NOMO-1 treated with dmso at 0.1 percent for 144 hours (cell line): ENCODE measurements around the gene PLEKHG7.
A peak's percentile ranks its signal among the peaks of the same experiment; 100 is the strongest.

ENCODE experiments used
- DNase-seq: peaks from one replicate; lab custom pipeline; 2025; ENCODE audit not compliant: unreplicated experiment; lab: John Stamatoyannopoulos, UW

PLEKHG7 gene

DNA sequence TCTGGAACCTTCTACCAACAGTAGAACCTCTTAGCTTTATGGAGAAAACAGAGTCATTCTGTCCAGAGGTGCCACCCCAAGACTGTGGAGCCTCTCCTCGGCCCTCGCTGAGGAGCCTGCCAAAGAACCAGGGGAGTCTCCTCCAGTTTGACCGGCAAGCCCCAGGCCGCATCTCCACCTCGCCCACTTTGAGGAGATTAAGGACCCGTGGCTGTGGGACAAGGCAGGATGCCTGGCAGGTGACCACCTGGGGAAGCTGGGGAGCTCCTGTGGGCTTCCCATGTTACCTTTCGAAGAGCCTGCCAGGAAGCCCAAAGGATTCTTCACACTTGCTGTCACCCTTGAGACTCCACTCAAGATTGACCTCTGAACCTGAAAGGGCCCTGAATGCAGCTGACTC is 3.8 kb downstream of the PLEKHG7 start:
- DNase-seq, result no peak

- DNase-seq, result no peak
Measured at GRCh38 chr12:92707926-92708325, 5.1 kb downstream of the PLEKHG7 start.

- DNase-seq, result no peak
Measured at GRCh38 chr12:92715625-92716024, 12.8 kb downstream of the PLEKHG7 start.

GRCh38 chr12:92717202-92717601 is 14.4 kb downstream of the PLEKHG7 start:
- peak; percentile 72 for DNase-seq

DNA sequence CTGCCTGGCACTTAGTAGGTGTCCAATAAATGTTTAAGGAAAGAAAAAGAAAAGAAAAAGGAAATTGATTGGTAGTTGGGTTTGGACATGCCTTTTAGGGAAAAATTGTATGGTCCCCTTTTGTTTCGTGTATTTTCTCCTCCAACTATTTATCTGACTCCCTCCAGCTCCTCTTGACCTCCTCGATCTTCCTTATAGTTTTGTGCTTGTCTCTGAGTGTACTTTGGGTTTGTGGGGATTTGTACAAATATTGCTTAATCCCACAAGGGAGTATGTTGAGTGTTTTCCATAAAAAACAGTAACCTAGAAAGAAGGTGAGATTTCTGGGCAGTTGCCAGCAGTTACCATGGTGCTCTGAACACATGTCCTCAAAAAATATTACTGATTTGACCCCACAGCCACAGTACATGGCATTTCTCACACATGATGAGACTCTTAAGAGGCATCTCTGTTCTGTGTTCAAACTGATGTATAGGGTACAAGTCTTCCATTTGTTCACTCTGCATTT is 15.7 kb downstream of the PLEKHG7 start:
- no peak for DNase-seq

DNA sequence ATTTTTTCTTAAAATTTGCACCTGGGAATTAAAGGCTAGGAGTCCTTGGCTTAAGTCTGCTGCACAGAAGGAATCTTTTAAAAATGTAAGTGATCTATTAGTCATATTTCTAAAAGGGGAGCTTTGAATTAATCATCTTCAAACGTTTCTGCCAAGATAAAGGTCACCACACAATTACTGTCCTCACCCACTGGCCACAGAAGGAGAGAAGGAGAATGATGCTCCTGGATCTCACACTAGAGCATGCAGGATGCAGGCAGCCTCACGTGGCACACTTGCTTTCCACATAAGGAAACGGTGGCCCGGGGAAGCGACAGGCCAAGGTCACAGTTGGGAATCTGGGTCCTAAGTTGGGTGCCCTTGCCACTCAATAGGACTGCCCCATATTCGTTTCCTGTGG is 16.9 kb downstream of the PLEKHG7 start:
- DNase-seq, result no peak

DNA sequence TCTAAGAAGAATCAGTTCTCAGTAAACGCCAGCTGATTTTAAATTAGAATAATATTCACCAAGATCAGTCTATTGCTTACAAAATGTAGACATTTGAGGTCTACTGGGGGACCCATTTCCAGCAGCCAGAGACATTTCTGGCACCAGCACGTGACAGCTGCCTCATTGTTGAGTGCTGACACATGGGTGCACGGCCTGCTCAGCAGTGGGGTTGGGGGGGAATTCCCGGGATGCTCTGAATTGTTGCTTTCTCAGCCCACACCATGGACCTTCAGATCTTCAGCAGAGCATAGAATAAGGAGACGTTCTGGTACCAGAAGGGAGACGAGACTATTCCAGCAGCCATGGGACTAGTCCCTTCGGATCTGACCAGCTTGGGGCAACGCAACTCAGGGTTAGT is 18.3 kb downstream of the PLEKHG7 start:
- no peak for DNase-seq

- DNase-seq, result no peak
Measured at GRCh38 chr12:92721656-92722055, 18.9 kb downstream of the PLEKHG7 start.

DNA sequence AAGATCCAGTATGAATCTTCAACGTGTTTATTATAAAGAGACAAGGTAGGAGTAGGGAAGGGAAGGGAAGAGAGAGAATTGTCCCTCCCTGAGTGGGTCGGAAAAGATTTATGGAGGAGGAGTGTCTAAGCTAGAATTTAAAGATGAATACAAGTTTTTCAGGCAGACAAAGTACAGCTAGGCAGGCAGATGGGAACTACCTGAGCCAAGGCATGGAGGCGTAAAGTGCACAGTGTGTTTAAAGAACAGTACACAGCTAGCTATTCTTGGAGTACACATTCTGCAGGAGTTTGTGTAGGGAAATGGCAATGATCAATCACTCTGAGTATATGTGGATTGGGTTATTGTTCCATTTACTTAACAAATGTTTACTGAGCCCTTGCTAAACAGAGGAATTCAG is 20.1 kb downstream of the PLEKHG7 start:
- DNase-seq, result no peak

DNA sequence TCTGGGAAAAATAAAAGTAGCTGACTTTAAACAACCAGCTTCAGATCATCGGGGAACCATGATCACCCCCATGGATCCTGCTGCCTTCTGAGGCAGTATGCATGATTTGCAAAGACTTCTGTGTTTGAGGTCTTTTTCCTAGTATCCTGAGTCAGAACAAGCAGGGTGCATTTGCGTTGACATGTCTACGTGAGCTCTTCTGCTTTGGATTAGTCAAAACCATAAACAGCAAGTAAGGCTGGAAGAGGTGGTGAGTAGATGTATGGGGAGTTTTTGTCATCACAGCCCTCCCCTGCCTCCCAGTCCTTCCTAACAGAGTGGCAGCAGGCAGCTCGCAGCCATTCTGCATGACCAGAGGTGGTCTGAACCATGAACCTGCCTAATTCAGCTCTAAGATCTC is 24.1 kb downstream of the PLEKHG7 start:
- DNase-seq, result no peak

GRCh38 chr12:92729773-92730305 is 27.1 kb downstream of the PLEKHG7 start:
- DNase-seq, result no peak

DNA sequence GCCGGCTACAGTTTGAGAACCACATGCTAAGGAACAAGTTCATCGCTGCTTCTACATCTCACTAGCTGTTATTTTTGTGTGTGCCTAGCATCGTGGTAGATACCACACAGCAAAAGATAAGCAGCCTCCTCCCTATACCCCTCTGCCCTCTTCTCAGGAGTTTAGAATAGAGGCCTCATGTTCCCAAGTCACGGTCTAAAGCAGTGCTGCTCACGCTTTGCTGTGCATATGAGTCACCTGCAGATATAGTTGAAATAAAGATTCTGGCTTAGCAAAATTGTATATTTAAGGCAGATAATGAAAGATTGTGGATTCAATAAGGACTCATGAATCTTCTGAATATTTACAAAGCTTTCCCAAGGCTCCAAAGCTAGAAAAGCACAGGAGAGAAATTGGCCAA is 28.0 kb downstream of the PLEKHG7 start:
- DNase-seq, result no peak

GRCh38 chr12:92732216-92732615 is 29.4 kb downstream of the PLEKHG7 start:
- no peak for DNase-seq

DNA sequence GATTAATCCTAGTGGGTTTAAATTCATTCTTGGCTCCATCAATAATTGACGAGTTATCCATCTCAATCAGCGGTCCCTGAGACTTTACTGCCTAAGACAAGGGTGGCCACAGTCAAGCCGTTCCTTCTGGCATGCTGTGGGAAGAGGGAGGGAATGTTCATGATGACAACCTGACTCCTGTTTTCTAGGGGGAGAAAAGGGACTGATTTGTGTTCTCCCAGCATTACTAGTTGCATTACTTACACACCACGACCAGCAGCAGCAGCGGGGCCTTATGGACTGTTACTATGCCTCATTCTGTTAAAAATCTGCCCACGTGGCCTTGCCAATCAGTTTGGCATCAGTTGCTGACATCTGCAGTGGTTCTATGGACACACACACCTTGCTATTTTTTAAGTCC is 29.9 kb downstream of the PLEKHG7 start:
- no peak for DNase-seq

DNA sequence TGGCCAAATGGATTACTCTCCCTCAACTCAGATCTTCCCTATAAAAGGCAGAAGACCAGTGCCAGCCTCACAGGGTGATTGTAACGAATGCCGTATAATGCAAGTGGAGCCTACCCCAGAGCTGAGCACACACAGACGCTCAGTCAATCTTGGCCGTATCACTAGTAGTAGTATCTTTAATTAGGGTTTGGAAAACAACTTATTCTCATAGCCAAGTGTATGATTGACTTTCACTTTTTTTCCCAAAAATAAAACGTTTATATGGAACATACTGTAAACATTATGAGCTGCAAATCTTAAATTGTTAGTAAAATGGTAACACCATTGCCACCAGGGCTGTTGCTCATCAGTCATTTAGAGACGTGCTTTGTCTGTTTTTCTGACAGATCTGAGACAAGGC is 30.4 kb downstream of the PLEKHG7 start:
- DNase-seq, result no peak

GRCh38 chr12:92733661-92734060 is 30.9 kb downstream of the PLEKHG7 start:
- no peak for DNase-seq

GRCh38 chr12:92735131-92735721 is 32.4 kb downstream of the PLEKHG7 start:
- DNase-seq, result no peak

DNA sequence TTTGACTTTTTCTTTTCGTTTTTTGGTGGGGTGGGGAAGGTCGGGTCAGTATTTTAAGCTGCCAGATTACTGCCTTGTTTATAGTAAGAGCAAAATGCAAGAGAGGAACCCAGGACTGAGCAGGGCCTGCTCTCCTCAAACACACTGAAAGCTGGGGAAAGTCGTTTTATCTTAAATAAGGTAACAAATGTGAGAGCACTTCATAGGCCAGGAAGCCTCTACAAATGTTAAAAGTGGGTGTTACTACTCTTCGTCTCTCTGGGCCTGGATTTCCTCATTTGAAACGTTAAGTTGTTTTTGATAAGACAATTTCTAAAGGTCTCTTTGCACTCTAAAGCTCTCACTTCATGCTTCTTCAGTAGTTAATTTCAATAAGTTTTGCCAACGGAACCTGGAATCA is 33.8 kb downstream of the PLEKHG7 start:
- no peak for DNase-seq

- DNase-seq, result no peak
Measured at GRCh38 chr12:92737855-92738850, 35.4 kb downstream of the PLEKHG7 start.

GRCh38 chr12:92739113-92739512 is 36.3 kb downstream of the PLEKHG7 start:
- DNase-seq, result no peak

DNA sequence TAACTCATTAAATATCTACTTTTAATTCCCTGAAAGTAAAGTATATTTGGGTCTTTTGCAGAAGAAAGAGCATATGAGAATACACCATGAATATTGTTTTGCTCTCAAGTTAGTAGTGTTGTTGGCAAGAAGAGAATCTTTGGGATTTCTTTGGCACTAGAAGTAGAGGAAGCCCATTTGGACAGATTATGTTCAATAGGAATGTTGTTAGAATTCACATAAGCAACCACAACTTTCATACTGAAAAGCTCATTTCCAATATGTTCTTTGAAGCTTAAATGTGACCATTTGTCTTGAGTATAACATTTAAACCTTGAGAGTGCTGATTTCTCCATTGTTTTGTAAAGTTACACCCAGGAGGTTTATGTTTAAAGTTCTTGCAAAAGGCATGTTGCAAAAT is 37.6 kb downstream of the PLEKHG7 start:
- no peak for DNase-seq

- DNase-seq, result no peak
Measured at GRCh38 chr12:92743026-92743425, 40.2 kb downstream of the PLEKHG7 start.
